Neural progenitor cell (in vitro differentiated cells): ENCODE data around the gene IRAK1. TPM values are rescaled to one million over a fixed set of nuclear protein-coding genes. Genes with fewer than 3 reads are reported as not detected.

ENCODE experiments used
- DNase-seq: peaks from one replicate; pipeline ENCODE4 v3.0.0-alpha.2; 2016; ENCODE audit warnings: low spot score
- H2AFZ ChIP-seq: fragments of 200-600 bp; sonication (generic); replicated peaks from 2 replicates; pipeline ENCODE4 v1.6.1; 2016; ENCODE audit warnings: antibody characterized with exemption
- H3F3A ChIP-seq: fragments of 200-600 bp; sonication (generic); 2 replicates; pipeline ENCODE4 v1.6.1; 2016; ENCODE audit warnings: antibody characterized with exemption, low read depth
- H3K27ac ChIP-seq: fragments of 200-600 bp; sonication (generic); 2 replicates; pipeline ENCODE4 v1.5.1; 2016; ENCODE audit warnings: mild to moderate bottlenecking
- H3K27me3 ChIP-seq: fragments of 200-600 bp; sonication (generic); 2 replicates; pipeline ENCODE4 v1.6.1; 2016; ENCODE audit warnings: mild to moderate bottlenecking, moderate library complexity
- H3K36me3 ChIP-seq: fragments of 200-600 bp; sonication (generic); 2 replicates; pipeline ENCODE4 v1.5.1; 2016
- H3K4me1 ChIP-seq: fragments of 200-600 bp; sonication (generic); 2 replicates; pipeline ENCODE4 v1.6.1; 2016; ENCODE audit warnings: mixed run types
- H3K4me2 ChIP-seq: fragments of 200-600 bp; sonication (generic); 2 replicates; pipeline ENCODE4 v1.6.1; 2016
- H3K4me3 ChIP-seq: fragments of 200-600 bp; sonication (generic); 2 replicates; pipeline ENCODE4 v1.5.1; 2016
- H3K79me2 ChIP-seq: fragments of 200-600 bp; sonication (generic); 2 replicates; pipeline ENCODE4 v1.6.1; 2016; ENCODE audit warnings: low read depth
- H3K9ac ChIP-seq: fragments of 200-600 bp; sonication (generic); 2 replicates; pipeline ENCODE4 v1.6.1; 2016
- H3K9me3 ChIP-seq: fragments of 200-600 bp; sonication (generic); 2 replicates; pipeline ENCODE4 v1.5.1; 2016; ENCODE audit warnings: low read depth
- H4K20me1 ChIP-seq: fragments of 200-600 bp; sonication (generic); 2 replicates; pipeline ENCODE4 v1.6.1; 2016; ENCODE audit warnings: low read depth
- H3K27ac Mint-ChIP-seq: 3 replicates; pipeline ENCODE4 v1.8.0; 2021; ENCODE audit warnings: mixed read lengths
- H3K27me3 Mint-ChIP-seq: 2 replicates; pipeline ENCODE4 v1.8.0; 2022; ENCODE audit warnings: low read depth, mild to moderate bottlenecking, inconsistent platforms, moderate library complexity, mixed read lengths; ENCODE audit not compliant: insufficient read depth
- H3K36me3 Mint-ChIP-seq: 3 replicates; pipeline ENCODE4 v1.8.0; 2021; ENCODE audit warnings: mixed read lengths
- H3K4me1 Mint-ChIP-seq: 3 replicates; pipeline ENCODE4 v1.8.0; 2021; ENCODE audit warnings: mixed read lengths
- H3K4me3 Mint-ChIP-seq: 3 replicates; pipeline ENCODE4 v1.8.0; 2021; ENCODE audit warnings: mild to moderate bottlenecking, moderate library complexity, mixed read lengths
- H3K9me3 Mint-ChIP-seq: 3 replicates; pipeline ENCODE4 v1.8.0; 2020; ENCODE audit warnings: mixed read lengths
- CTCF ChIP-seq: fragments of 200-600 bp; sonication (generic); IDR thresholded peaks from 2 replicates; pipeline ENCODE4 v1.5.1; 2017; ENCODE audit warnings: antibody characterized with exemption, mild to moderate bottlenecking
- EZH2 ChIP-seq: fragments of 200-600 bp; sonication (generic); IDR thresholded peaks from 2 replicates; pipeline ENCODE4 v1.6.1; 2017; ENCODE audit warnings: antibody characterized with exemption, mild to moderate bottlenecking, moderate library complexity
- EZH2phosphoT487 ChIP-seq: fragments of 200-600 bp; sonication (generic); IDR thresholded peaks from 2 replicates; pipeline ENCODE4 v1.6.1; 2017; ENCODE audit warnings: antibody characterized with exemption
- total RNA-seq: library from RNA; depleted of rRNA; stranded (reverse); fragments of >200 nt; gene quantifications from 2 replicates; pipeline ENCODE4 v1.2.3, GENCODE V29; 2015; ENCODE audit warnings: low replicate concordance

IRAK1 gene
- total RNA-seq, 1 donor from 2014 or later, result 6.8 TPM

GRCh38 chrX:154010330-154011087 is 9.2 kb downstream of the IRAK1 start:
- Histone ChIP-seq H2AFZ (no peak overlapping the region), H3K4me1 (no peaks in the 10 kb centered on the region), H3K9me3 (no peaks in the 10 kb centered on the region), H3K27ac (no peak overlapping the region), H3F3A (no peaks in the 10 kb centered on the region), H3K36me3 (no peaks in the 10 kb centered on the region), H3K9ac (no peak overlapping the region), H3K4me3 (no peak overlapping the region), H4K20me1 (no peaks in the 10 kb centered on the region), H3K27me3 (no peaks in the 10 kb centered on the region), H3K4me2 (no peak overlapping the region), H3K79me2 (no peaks in the 10 kb centered on the region)
- peaks cover 17% of the 10 kb centered on the region for H3K9me3 Mint-ChIP-seq
- TF ChIP-seq EZH2 (no peak), CTCF (no peak), EZH2phosphoT487 (no peak)
- H3K36me3 Mint-ChIP-seq, result peaks cover 5% of the 10 kb centered on the region
- H3K27me3 Mint-ChIP-seq, result peaks cover 6% of the 10 kb centered on the region
- peaks cover 4% of the 10 kb centered on the region for H3K4me1 Mint-ChIP-seq
- H3K27ac Mint-ChIP-seq, result peak overlapping the region; percentile 42
- no peak for DNase-seq
- H3K4me3 Mint-ChIP-seq, result no peak overlapping the region

GRCh38 chrX:154008521-154008920 is 11.2 kb downstream of the IRAK1 start:
- Histone ChIP-seq H3K27me3 (no peaks in the 10 kb centered on the region), H3K4me2 (no peak overlapping the region), H2AFZ (no peak overlapping the region), H3F3A (no peaks in the 10 kb centered on the region), H3K9me3 (no peaks in the 10 kb centered on the region), H3K4me3 (no peak overlapping the region), H3K27ac (no peak overlapping the region), H3K79me2 (no peaks in the 10 kb centered on the region), H3K9ac (no peak overlapping the region), H3K4me1 (no peaks in the 10 kb centered on the region), H3K36me3 (no peaks in the 10 kb centered on the region), H4K20me1 (no peaks in the 10 kb centered on the region)
- no peak for DNase-seq
- peaks cover 5% of the 10 kb centered on the region for H3K36me3 Mint-ChIP-seq
- TF ChIP-seq CTCF (no peak), EZH2 (no peak), EZH2phosphoT487 (no peak)
- peaks cover 1% of the 10 kb centered on the region for H3K4me1 Mint-ChIP-seq
- no peak overlapping the region for H3K4me3 Mint-ChIP-seq
- peaks cover 17% of the 10 kb centered on the region for H3K9me3 Mint-ChIP-seq
- no peak overlapping the region for H3K27ac Mint-ChIP-seq
- peaks cover 8% of the 10 kb centered on the region for H3K27me3 Mint-ChIP-seq

- TF ChIP-seq EZH2phosphoT487, result no peak
- TF ChIP-seq CTCF, result no peak
- no peak for TF ChIP-seq EZH2
- Mint-ChIP-seq H3K4me3 (no peak overlapping the region), H3K4me1 (peaks cover 5% of the 10 kb centered on the region), H3K36me3 (peaks cover 5% of the 10 kb centered on the region), H3K27ac (no peak overlapping the region), H3K9me3 (peaks cover 16% of the 10 kb centered on the region), H3K27me3 (peaks cover 10% of the 10 kb centered on the region)
- Histone ChIP-seq H4K20me1 (no peaks in the 10 kb centered on the region), H3F3A (no peaks in the 10 kb centered on the region), H3K4me1 (no peaks in the 10 kb centered on the region), H3K9me3 (no peaks in the 10 kb centered on the region), H3K4me3 (no peak overlapping the region), H3K36me3 (no peaks in the 10 kb centered on the region), H3K27me3 (no peaks in the 10 kb centered on the region), H2AFZ (no peak overlapping the region), H3K27ac (no peak overlapping the region), H3K4me2 (no peak overlapping the region), H3K9ac (no peak overlapping the region), H3K79me2 (no peaks in the 10 kb centered on the region)
- DNase-seq, result no peak
Measured at GRCh38 chrX:154006947-154007346, 12.8 kb downstream of the IRAK1 start.
